NCI-H1694 (cell line): ENCODE measurements around the gene UBE2V1.

Experiments
- DNase-seq: peaks from one replicate; lab custom pipeline; 2025; lab: John Stamatoyannopoulos, UW

Gene UBE2V1

GRCh38 chr20:50062006-50062838 lies 50.7 kb downstream of the UBE2V1 start:
- no peak for DNase-seq

DNA sequence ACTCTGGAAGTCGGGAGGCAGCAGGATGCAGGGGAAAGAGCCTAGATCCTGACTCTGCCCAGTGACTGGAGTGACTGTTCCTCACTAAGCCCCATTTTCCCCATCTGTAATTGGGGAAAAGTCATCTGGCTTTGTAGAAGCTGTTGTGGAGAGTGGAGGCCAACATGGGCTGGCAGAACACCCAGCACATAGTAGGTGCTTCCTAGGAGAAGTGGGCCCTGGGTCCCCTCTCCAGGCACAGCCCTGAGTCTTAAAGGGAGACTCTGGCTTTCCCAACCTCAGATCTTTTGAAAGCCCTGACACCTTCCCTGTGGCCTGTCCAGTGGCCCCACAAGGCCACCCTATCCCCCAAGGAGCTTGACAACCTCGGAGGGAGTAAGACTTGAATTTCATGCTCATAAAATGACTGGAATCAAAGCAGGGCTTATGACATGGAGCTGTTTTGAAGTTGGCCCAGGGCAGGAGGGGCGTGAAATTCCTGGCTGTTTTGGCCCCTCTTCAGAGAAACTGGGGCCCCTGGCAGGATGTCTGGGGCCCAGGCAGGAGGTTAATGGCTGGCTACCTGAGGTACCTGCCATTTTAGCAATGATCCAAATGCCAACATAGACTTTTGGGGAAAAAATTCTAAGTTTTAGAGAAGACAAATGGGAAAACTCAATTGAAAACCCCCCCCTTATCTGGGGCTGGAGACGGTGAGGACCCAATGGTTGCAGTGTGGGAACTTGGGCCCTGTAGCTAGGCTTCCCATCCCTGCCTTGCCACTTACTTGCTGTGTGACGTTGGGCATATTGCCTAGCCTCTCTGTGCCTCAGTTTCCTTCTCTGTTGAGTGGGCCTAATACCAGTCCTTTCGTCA lies 51.6 kb downstream of the UBE2V1 start:
- DNase-seq: no peak

GRCh38 chr20:50058662-50059402 lies 54.1 kb downstream of the UBE2V1 start:
- DNase-seq: no peak

- DNase-seq: no peak
Measured at GRCh38 chr20:50057714-50058053, 55.3 kb downstream of the UBE2V1 start.

- no peak for DNase-seq
Measured at GRCh38 chr20:50056951-50057713, 55.8 kb downstream of the UBE2V1 start.

GRCh38 chr20:50056408-50056926 lies 56.5 kb downstream of the UBE2V1 start:
- DNase-seq: no peak

GRCh38 chr20:50055524-50056083 lies 57.3 kb downstream of the UBE2V1 start:
- DNase-seq: no peak

- DNase-seq: no peak
Measured at GRCh38 chr20:50054626-50055511, 58.1 kb downstream of the UBE2V1 start.

DNA sequence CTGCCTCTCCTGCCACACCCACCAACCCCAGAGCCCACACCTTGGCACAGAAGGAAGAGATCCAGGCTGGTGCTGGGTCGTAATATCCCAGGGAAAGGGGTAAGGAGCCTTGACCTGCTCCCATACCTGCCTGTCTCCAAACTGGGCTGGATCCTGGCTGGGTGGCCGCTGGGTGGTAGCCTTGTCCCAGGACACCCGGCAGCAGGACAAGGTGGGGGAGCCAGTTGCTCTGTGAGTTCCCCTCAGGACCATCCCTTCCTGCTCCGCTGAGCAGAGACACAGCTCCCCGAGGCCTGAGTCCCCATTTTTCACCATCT lies 58.8 kb downstream of the UBE2V1 start:
- DNase-seq: no peak

- DNase-seq: no peak
Measured at GRCh38 chr20:50053362-50054230, 59.4 kb downstream of the UBE2V1 start.

DNA sequence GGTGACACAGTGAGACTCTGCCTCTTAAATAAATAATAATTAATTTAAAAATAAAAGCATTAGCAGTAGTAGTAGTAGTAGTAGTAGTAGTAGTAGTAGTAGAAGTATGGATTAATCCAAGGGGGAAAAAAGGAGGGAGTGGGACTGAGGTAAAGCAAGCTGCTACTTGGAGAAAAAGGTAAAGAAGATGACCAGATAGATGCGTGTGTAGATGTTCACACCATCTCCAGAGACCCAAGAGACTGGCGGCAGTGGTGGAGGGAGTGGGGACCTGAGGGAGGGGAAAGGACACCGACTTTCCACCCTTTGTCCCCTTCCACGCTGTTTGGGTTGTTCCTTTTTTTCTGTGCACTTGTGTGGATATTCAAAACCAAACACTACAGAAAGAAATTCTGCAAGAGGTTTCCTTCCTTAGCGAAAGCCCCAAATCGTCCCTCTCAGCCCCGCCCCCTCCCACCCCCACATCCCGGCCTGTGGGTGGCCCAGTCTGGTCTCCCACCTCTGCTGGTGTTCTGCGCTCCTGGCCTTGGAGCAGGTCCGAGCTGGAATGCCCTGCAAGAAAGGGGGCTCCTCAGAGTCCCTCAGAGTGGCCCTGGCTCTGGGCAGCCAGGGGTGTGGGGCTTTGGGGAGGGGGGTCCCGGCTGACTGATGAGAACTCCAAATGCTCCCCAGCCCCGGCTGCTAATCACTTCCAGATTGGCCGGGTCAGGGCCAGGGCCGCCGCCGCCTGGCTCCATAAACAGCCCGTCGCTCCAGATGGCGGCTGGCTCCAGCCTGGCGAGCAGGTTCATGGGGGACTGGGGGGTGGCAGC lies 60.2 kb downstream of the UBE2V1 start:
- no peak for DNase-seq

DNA sequence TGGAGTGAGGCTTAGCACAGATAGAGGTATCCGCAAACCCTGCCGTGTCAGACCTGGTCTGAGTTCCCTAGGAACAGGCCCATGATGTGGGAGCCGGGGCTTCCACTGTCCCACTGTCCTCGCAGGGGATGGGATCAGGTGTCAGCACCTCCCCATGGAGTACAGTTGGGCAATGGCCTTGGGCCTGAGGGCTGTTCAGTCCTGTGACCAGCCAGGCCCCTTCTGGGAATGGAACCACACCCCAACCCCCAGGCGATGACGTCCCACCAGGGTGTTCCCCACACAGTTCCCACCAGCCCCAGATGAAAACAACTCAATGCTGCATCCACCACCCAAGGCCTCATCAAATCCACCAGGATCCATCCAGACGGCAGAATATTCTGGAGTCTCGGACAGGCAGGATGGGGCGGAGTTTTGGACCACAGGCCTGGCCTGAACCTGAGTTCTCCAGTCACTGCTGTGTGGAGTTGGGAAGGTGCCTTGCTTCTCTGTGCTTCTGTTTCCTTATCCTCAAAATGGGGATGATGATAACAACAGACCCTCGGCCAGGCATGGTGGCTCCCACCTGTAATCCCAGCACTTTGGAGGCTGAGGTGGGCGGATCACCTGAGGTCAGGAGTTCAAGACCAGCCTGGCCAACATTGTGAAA lies 62.2 kb downstream of the UBE2V1 start:
- DNase-seq: no peak

- no peak for DNase-seq
Measured at GRCh38 chr20:50050214-50050613, 62.7 kb downstream of the UBE2V1 start.

GRCh38 chr20:50049442-50050026 lies 63.4 kb downstream of the UBE2V1 start:
- no peak for DNase-seq

DNA sequence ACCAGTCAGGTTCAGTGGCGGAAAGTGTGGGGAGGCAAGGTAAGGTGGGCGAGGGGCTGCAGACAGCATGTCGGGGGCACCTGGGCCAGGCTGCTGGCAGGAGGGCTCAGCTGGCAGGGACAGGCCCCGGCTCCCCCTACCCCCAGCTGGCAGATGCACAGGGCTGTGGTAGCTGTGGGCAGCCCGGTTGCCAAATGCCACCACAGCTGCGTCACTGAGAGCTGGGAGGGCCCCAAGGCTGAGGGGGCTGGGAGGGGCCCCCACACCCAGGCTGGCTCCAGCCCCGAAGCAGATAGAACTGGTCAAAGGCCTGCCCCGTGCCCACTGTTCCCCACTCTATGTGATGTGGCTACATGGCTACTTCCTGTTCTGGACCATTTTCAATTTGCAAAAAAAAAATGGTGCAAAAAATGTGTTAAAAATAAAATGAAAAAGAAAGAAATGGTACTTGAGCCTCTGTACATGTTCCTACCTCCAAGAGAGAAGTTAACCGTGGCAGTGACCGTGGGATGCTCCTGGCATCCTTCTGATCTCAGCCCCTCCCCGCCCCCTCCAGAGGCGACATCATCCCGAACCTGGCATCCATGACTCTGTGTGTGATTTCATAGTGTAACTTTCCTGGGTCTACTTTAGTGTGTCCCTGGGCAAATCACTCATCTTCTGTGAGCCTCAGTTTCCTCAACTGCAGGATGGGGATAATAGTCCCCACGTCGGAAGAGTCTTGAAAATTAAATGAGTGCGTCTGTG lies 64.4 kb downstream of the UBE2V1 start:
- DNase-seq: no peak

GRCh38 chr20:50044353-50044960 lies 68.5 kb downstream of the UBE2V1 start:
- no peak for DNase-seq
